K562 (cell line): ENCODE data around the gene EPDR1. TPM values are rescaled to one million over a fixed set of nuclear protein-coding genes. Genes with fewer than 3 reads are reported as not detected.

Experiments used
- ATAC-seq: fragments of 200-7000 bp; cut with Tn5 transposase; 3 replicates; pipeline ENCODE4 v1.9.1; 2020; ENCODE audit warnings: moderate library complexity
- BruUV-seq: library from RNA; stranded (reverse); fragments of 400-500 nt; replicated peaks from 2 replicates; lab custom pipeline; 2021; lab: Mats Ljungman, UMichigan
- CTCF ChIA-PET: fragments of 300-600 bp; formaldehyde crosslinking; extraction: SDS; loops from one replicate; lab custom pipeline; 2021; ENCODE audit warnings: low intra/inter-chr PET ratio; lab: Yijun Ruan, JAX
- POLR2A ChIA-PET: fragments of 300-600, 350-650 bp; sonication (Branson Sonifier 250); formaldehyde crosslinking; extraction: SDS; loops from one replicate; lab custom pipeline; 2021; ENCODE audit warnings: antibody characterized with exemption, inconsistent platforms; lab: Yijun Ruan, JAX
- DNase-seq, 4 experiments: peaks; one replicate each; pipeline versions ENCODE4 v3.0.0 to v3.0.0-alpha.2; 2011 to 2018; ENCODE audit warnings: low spot score in 3 of 4, mixed read lengths in 3 of 4; ENCODE audit errors: extremely low read depth in 1 of 4
- FAIRE-seq: peaks from 2 replicates; lab custom pipeline; 2011; peaks lifted over from hg19 to GRCh38; lab: Jason Lieb, UNC
- H2AFZ ChIP-seq: 2 replicates; pipeline ENCODE4 v1.6.0; 2011; ENCODE audit warnings: low read depth, low read length, control low read depth, inconsistent platforms
- H3K27ac ChIP-seq: fragments of 200-600 bp; 3 replicates; pipeline ENCODE4 v1.8.0; 2011; ENCODE audit warnings: low read depth, mild to moderate bottlenecking, control low read depth, inconsistent platforms, low read length, moderate library complexity, mixed read lengths; ENCODE audit errors: extremely low read depth
- H3K27me3 ChIP-seq, 2 experiments: fragments of 300-600 bp in 1 of 2; 2 replicates in 1 of 2; 3 replicates in 1 of 2; pipeline versions ENCODE4 v1.6.0 to v1.8.0; 2011; ENCODE audit warnings: inconsistent platforms in 2 of 2, low read length in 2 of 2, mild to moderate bottlenecking in 1 of 2, mixed read lengths in 1 of 2, moderate library complexity in 1 of 2; ENCODE audit not compliant: control insufficient read depth in 2 of 2, insufficient read depth in 2 of 2
- H3K36me3 ChIP-seq: fragments of 300-600 bp; 3 replicates; pipeline ENCODE4 v1.8.0; 2011; ENCODE audit warnings: mild to moderate bottlenecking, low read length, inconsistent platforms; ENCODE audit not compliant: control insufficient read depth, insufficient read depth
- H3K4me1 ChIP-seq, 2 experiments: fragments of 200-600 bp in 1 of 2; replicated peaks in 1 of 2; 2 replicates in 1 of 2; 3 replicates in 1 of 2; pipeline versions ENCODE4 v1.5.1 to v1.8.0; 2011; ENCODE audit warnings: inconsistent platforms in 2 of 2, low read length in 2 of 2, mild to moderate bottlenecking in 1 of 2, mixed read lengths in 1 of 2, moderate library complexity in 1 of 2; ENCODE audit not compliant: control insufficient read depth in 2 of 2, insufficient read depth in 2 of 2
- H3K4me2 ChIP-seq: 2 replicates; pipeline ENCODE4 v1.6.1; 2011; ENCODE audit warnings: low read length, control low read depth, inconsistent platforms, mixed read lengths; ENCODE audit not compliant: insufficient read depth
- H3K4me3 ChIP-seq: fragments of 200-600 bp; sonication (generic), shearing (Covaris generic); 2 replicates; pipeline ENCODE4 v1.5.1; 2016; ENCODE audit warnings: control low read depth, inconsistent platforms
- H3K79me2 ChIP-seq: fragments of 200-600 bp; 3 replicates; pipeline ENCODE4 v1.8.0; 2011; ENCODE audit warnings: low read length, inconsistent platforms; ENCODE audit not compliant: control insufficient read depth, insufficient read depth
- H3K9ac ChIP-seq, 2 experiments: 2 replicates each; pipeline versions ENCODE4 v1.6.0 to v1.6.1; 2011; ENCODE audit warnings: low read depth in 2 of 2, low read length in 2 of 2, control low read depth in 1 of 2, inconsistent platforms in 1 of 2, mild to moderate bottlenecking in 1 of 2, mixed read lengths in 1 of 2; ENCODE audit not compliant: insufficient read depth in 1 of 2
- H3K9me1 ChIP-seq: one replicate; pipeline ENCODE4 v1.6.0; 2011; ENCODE audit warnings: inconsistent platforms, mild to moderate bottlenecking, low read length, moderate library complexity; ENCODE audit not compliant: control insufficient read depth, insufficient read depth
- H3K9me3 ChIP-seq: replicated peaks from 2 replicates; pipeline ENCODE4 v1.5.1; 2011; ENCODE audit warnings: low read depth, low read length, inconsistent platforms; ENCODE audit not compliant: control insufficient read depth, insufficient read depth
- H4K20me1 ChIP-seq: replicated peaks from 2 replicates; pipeline ENCODE4 v1.6.1; 2011; ENCODE audit warnings: low read length, inconsistent platforms, mixed read lengths; ENCODE audit not compliant: control insufficient read depth, insufficient read depth
- MYBL2 ChIP-seq, 2 experiments: fragments of 450-650 bp in 1 of 2; sonication (generic) in 1 of 2; formaldehyde crosslinking in 1 of 2; IDR thresholded peaks; 2 replicates each; pipeline versions ENCODE4 v1.6.1 to v1.8.1; 2017 to 2022; ENCODE audit warnings: borderline replicate concordance in 1 of 2, inconsistent platforms in 1 of 2, low read depth in 1 of 2, mild to moderate bottlenecking in 1 of 2, missing genetic modification reagents in 1 of 2, moderate library complexity in 1 of 2
- NCOA6 ChIP-seq: fragments of 450-650 bp; IDR thresholded peaks from 2 replicates; pipeline ENCODE4 v1.6.1; 2017; ENCODE audit warnings: mild to moderate bottlenecking
- OTX1 ChIP-seq: fragments of 450-650 bp; formaldehyde crosslinking; IDR thresholded peaks from 2 replicates; pipeline ENCODE4 v1.4.0; 2022; ENCODE audit warnings: mild to moderate bottlenecking
- RBM17 ChIP-seq: fragments of 200-400 bp; formaldehyde crosslinking; IDR thresholded peaks from 2 replicates; pipeline ENCODE4 v1.6.1; 2017; ENCODE audit warnings: low read depth, mild to moderate bottlenecking, low read length, borderline replicate concordance
- USF1 ChIP-seq: sonication (generic); formaldehyde crosslinking; IDR thresholded peaks from 2 replicates; pipeline ENCODE4 v1.9.0; 2022; ENCODE audit warnings: mild to moderate bottlenecking, missing genetic modification reagents
- XRCC3 ChIP-seq: fragments of 450-650 bp; IDR thresholded peaks from 2 replicates; pipeline ENCODE4 v1.6.1; 2017; ENCODE audit warnings: mild to moderate bottlenecking, moderate library complexity
- ZNF280B ChIP-seq: fragments of 250-450 bp; sonication (Bioruptor Pico); IDR thresholded peaks from 2 replicates; pipeline ENCODE4 v1.5.1; 2021; ENCODE audit warnings: mild to moderate bottlenecking
- ZNF444 ChIP-seq: fragments of 250-450 bp; sonication (Bioruptor Pico); IDR thresholded peaks from 2 replicates; pipeline ENCODE4 v1.4.0; 2020; ENCODE audit warnings: mild to moderate bottlenecking, moderate library complexity
- in situ Hi-C: fragments of 300-500 bp; cut with MboI; formaldehyde crosslinking; loops from 4 replicates; pipeline ENCODE4 v1.15.0; 2018; ENCODE audit warnings: inconsistent platforms, mixed read lengths
- intact Hi-C: fragments of 100-400 bp; cut with micrococcal nuclease; formaldehyde crosslinking; loops from 2 replicates; pipeline ENCODE4 v1.14.2; 2022
- polyA plus RNA-seq, 8 experiments: library from polyadenylated mRNA; depleted of rRNA in 4 of 8; stranded (reverse) in 5 of 8; unstranded in 3 of 8; fragments of >200 nt; fragmentation: Nextera tagmentation in 2 of 8; fragmentation: Illumina TruSeq in 1 of 8; extraction: Ambion mirVana in 2 of 8; extraction: Trizol in 1 of 8; gene quantifications; 2 replicates each; pipeline versions ENCODE4 v1.2.1 to v1.2.3, GENCODE V29; 2011 to 2014; ENCODE audit warnings: inconsistent platforms in 1 of 8, missing spikeins in 1 of 8
- total RNA-seq, 7 experiments: library from RNA; depleted of rRNA in 6 of 7; stranded (reverse); fragments of >200 nt in 6 of 7; fragmentation: Illumina TruSeq in 2 of 7; extraction: Trizol in 2 of 7; gene quantifications; 2 replicates each; pipeline versions ENCODE4 v1.2.1 to v1.2.3, GENCODE V29; 2011 to 2021; ENCODE audit warnings: low replicate concordance in 1 of 7

Gene EPDR1
- total and polyA plus RNA-seq, 9 of the 15 experiments (the other 6 are each of a cell fraction or from before 2014, with no cell fraction given), result 0.01 to 0.11 TPM; not detected in 7

- no peak overlapping the region for H2AFZ ChIP-seq
- no peak for TF ChIP-seq XRCC3
- TF ChIP-seq USF1, result no peak
- no peak for TF ChIP-seq ZNF444 (CRISPR knock-in tag)
- no peak for TF ChIP-seq RBM17
- no peak for TF ChIP-seq NCOA6
- TF ChIP-seq ZNF280B (CRISPR knock-in tag), result no peak
- TF ChIP-seq MYBL2 (IDR thresholded peaks at IDR 0.05; ENCODE audit: low read depth), result no peak
- TF ChIP-seq MYBL2 (CRISPR knock-in tag; IDR thresholded peaks at IDR 0.05; ENCODE audit: borderline replicate concordance), result no peak
- TF ChIP-seq OTX1 (CRISPR knock-in tag), result no peak
- H3K4me3 ChIP-seq, result no peak overlapping the region
- no peak overlapping the region for H3K9ac ChIP-seq
- H4K20me1 ChIP-seq, result no peaks in the 10 kb centered on the region
- no peaks in the 10 kb centered on the region for H3K79me2 ChIP-seq
- H3K27me3 ChIP-seq, result no peaks in the 10 kb centered on the region
- no peak for FAIRE-seq
- H3K4me2 ChIP-seq, result no peak overlapping the region
- intact Hi-C loops (no loop called here), in situ Hi-C loops (no loop called here)
- ATAC-seq, result no peak
- ChIA-PET CTCF (no interaction called here), POLR2A (no interaction called here)
- no peaks in the 10 kb centered on the region for H3K9me3 ChIP-seq
- no peaks in the 10 kb centered on the region for H3K36me3 ChIP-seq
- no peaks in the 10 kb centered on the region for H3K9me1 ChIP-seq
- no peaks in the 10 kb centered on the region for H3K4me1 ChIP-seq
- H3K27ac ChIP-seq, result no peak overlapping the region
- BruUV-seq, result no TSS peak
- DNase-seq, result no peak
These were observed 27.1 kb upstream of the EPDR1 start for GRCh38 chr7:37893359-37893758.
